ENCODE measurements around the gene RIMBP2.

GRCh38 chr12:130449291-130449690 lies 266.8 kb downstream of the RIMBP2 start:
- no peak for TF ChIP-seq GATA3 (IDR thresholded peaks at IDR 0.05; ENCODE audit: low read depth, low read length)
- no peak for TF ChIP-seq GATA2 (IDR thresholded peaks at IDR 0.05; ENCODE audit: low read depth, low read length)

All from SH-SY5Y (cell line).